Esophagus (tissue), 2 donors: Measurements from ENCODE around the gene PNP. TPM values are rescaled to one million over a fixed set of nuclear protein-coding genes. Genes with fewer than 3 reads are reported as not detected.

Experiments used
- H3K27ac ChIP-seq, 2 donors: one replicate each; pipeline ENCODE4 v1.5.1; 2013; ENCODE audit warnings: low read depth in 2 of 2, mild to moderate bottlenecking in 2 of 2, inconsistent platforms in 1 of 2, low read length in 1 of 2, moderate library complexity in 1 of 2
- H3K27me3 ChIP-seq, 2 donors: one replicate each; pipeline ENCODE4 v1.6.1; 2013; ENCODE audit warnings: low read length in 2 of 2, control low read depth in 1 of 2, mild to moderate bottlenecking in 1 of 2; ENCODE audit not compliant: insufficient read depth in 2 of 2, control insufficient read depth in 1 of 2
- H3K36me3 ChIP-seq, 2 donors: one replicate each; pipeline ENCODE4 v1.6.1; 2013; ENCODE audit warnings: low read length in 1 of 2; ENCODE audit not compliant: control insufficient read depth in 2 of 2, insufficient read depth in 2 of 2
- H3K4me1 ChIP-seq, 2 donors: one replicate each; pipeline ENCODE4 v1.6.1; 2013; ENCODE audit warnings: low read length in 1 of 2; ENCODE audit not compliant: control insufficient read depth in 2 of 2, insufficient read depth in 2 of 2
- H3K4me3 ChIP-seq, 2 donors: one replicate each; pipeline ENCODE4 v1.5.1; 2013; ENCODE audit warnings: low read length in 2 of 2, mild to moderate bottlenecking in 2 of 2, low read depth in 1 of 2, moderate library complexity in 1 of 2
- H3K9me3 ChIP-seq, 2 donors: one replicate each; pipeline ENCODE4 v1.6.1; 2013; ENCODE audit warnings: mild to moderate bottlenecking in 2 of 2, low read depth in 1 of 2, low read length in 1 of 2, moderate library complexity in 1 of 2; ENCODE audit not compliant: control insufficient read depth in 2 of 2, insufficient read depth in 1 of 2
- WGBS, 2 donors: extraction: QIAGEN DNeasy Blood & Tissue Kit; methylation state at CpG; one replicate each; pipeline ENCODE4 v1.1.7; 2013; 5-methylcytosine and 5-hydroxymethylcytosine counted together
- polyA plus RNA-seq, 2 donors: library from polyadenylated mRNA; stranded (reverse); fragments of 200-250 nt; gene quantifications; one replicate each; pipeline ENCODE4 v1.2.3, GENCODE V29; 2013
- donor health status: healthy with polysubstance abuse.
- donor health status: Bipolar disorder and iron deficiency.

The PNP gene
- polyA plus RNA-seq, 2 donors: 40.6 to 121 TPM

DNA sequence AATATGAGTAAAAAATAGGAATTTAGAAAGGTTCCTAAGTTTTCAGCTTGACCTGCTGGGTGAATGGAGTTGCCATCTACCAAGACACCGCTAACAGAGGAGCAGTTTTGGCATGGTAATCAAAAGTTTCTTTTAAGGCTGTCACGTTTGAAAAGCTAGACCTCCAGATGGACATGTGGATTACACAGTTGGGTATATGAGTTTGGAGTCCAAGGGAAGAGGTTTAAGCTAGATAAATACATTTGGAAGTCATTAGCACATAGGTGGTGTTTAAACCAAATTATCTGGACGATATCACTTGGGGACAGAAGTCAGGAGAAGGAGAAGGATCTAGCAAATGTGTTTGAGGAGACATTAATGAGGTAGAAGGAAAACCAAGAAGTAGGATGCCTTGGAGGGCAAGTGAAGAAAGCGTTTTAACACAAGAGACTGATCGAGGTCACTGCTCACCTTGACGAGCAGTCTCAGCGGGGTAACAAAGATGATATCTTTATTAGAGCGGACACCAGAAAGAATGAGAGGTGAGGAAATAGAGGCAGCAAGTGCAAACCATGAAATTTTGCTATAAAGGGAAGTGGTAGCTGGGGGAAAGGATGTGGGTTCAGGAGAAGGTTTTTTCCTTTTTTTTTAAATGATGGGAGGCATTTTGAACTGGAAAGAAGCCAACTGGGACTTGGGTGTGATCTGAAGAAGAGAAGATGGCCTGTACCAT is 17.6 kb downstream of the PNP start:
- WGBS, 2 donors: 82 to 83% methylated on average over 8 of the region's 8 CpGs
- H3K36me3 ChIP-seq: no peaks in the 10 kb centered on the region
- no peak overlapping the region for H3K27ac ChIP-seq

DNA sequence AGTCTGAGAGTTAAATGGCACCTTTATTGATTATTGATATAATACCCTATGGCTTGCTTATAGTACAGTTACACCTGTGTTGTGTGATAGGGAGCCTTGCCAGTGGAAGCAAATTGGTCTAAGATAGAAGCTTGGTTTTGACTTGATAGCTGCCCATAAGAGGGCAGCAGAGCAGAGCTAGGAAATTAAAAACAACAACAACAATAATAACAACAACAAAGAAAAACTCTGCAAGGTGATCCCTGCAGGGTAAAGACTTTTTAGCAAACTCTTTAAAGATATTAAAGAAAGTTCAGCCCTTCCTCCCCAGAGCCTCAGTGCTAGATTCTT is 18.2 kb downstream of the PNP start:
- no peak overlapping the region for H3K4me3 ChIP-seq
- H3K27ac ChIP-seq: no peak overlapping the region
- peaks cover 0 to 6% of the 10 kb centered on the region in 2 donors for H3K4me1 ChIP-seq
- H3K27me3 ChIP-seq: no peaks in the 10 kb centered on the region
- H3K36me3 ChIP-seq: no peaks in the 10 kb centered on the region
- no peaks in the 10 kb centered on the region for H3K9me3 ChIP-seq

More for the DNA sequence above, 17.6 kb downstream of the PNP start:
- Histone ChIP-seq H3K4me3 (no peak overlapping the region), H3K4me1 (peaks cover 0 to 6% of the 10 kb centered on the region in 2 donors), H3K9me3 (no peaks in the 10 kb centered on the region), H3K27me3 (no peaks in the 10 kb centered on the region)

DNA sequence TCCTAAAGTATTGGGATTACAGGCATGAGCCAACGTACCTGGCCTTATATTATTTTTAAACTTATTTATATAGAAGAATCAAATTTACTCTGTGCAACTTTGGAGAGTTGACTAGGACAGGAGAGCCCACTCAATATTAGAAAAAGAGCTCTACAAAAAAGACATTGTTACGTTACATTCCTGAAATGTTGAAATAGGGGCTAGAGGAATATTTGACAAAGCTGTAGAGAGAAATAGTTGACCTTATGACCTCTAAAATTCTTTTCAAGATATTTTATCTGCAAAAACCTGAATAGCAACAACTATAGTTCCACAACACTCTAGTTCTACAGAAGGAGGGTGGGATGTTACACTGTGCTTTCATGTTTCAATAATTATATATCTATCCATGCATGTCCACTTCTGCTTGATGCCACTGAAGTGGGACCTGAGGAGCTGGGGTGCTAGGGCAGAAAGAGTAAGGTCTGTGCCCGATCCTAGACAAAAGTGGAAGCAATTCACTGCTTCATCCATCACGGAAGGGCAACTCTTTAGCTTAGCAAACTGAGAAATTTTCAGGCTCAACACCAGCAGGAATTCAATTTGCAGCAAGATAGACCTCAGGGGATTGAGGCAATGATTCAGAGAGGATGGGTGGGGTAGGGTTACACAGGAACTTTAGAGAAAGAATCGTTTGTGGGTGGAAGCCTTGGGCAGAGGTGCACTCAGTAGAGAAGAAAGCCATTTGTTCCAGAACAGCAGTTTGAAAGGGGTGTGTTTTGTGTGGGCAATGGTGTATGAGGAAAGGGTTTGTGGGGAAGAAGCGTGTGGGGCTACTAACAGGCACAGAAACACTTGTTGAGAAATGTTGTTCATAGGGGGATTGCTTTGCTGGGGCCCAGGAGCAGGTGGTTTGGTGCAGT is 20.1 kb downstream of the PNP start:
- H3K27ac ChIP-seq: peak overlapping the region; percentile 52 to 79
- no peaks in the 10 kb centered on the region for H3K36me3 ChIP-seq
- 47 to 54% methylated on average over 6 of the region's 6 CpGs for WGBS, 2 donors
- no peak overlapping the region for H3K4me3 ChIP-seq
- no peaks in the 10 kb centered on the region for H3K27me3 ChIP-seq
- H3K9me3 ChIP-seq: no peaks in the 10 kb centered on the region
- peaks cover 0 to 6% of the 10 kb centered on the region in 2 donors for H3K4me1 ChIP-seq

DNA sequence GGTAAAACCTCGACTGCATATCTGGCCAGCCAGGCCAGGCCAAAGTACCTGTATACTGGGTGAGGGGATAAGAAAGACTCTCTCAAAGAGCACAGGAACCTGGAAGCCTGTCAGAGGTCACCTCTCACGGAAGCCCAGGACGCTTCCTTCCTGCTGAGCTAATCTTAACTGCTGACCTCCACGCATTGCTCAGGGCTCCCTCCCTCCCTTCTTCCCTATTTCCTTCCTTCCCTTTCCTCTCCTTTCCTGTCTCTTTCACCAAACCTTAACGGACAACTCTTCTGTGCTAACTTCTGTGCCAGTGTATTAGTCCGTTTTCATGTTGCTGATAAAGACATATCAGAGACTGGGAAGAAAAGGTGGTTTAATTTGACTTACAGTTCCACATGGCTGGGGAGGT is 21.4 kb downstream of the PNP start:
- Histone ChIP-seq H3K4me1 (peaks cover 0 to 6% of the 10 kb centered on the region in 2 donors), H3K9me3 (no peaks in the 10 kb centered on the region), H3K27me3 (no peaks in the 10 kb centered on the region), H3K4me3 (no peak overlapping the region), H3K36me3 (no peaks in the 10 kb centered on the region), H3K27ac (peak overlapping the region in 1 of 2 donors; percentile 17)
- WGBS, 2 donors: 57 to 61% methylated on average over 6 of the region's 6 CpGs

DNA sequence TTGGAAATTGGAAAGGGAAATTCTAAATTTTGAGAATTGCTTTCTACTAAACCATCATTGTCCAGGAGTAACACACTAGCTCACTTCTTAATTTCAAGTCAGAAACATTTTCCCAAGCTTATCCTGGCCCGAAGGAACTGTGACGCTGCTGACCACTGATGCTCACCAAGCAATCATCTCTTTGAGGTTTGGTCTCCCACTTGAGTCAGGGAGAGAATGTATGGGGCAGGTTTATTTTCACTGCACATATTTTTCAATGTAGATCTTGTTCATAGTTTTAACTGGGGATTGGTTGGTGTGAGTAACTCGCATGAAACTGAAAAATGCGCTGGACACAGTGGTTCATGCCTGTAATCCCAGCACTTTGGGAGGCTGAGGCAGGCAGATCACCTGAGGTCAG is 23.3 kb downstream of the PNP start:
- no peak overlapping the region for H3K4me3 ChIP-seq
- H3K4me1 ChIP-seq: peaks cover 0 to 6% of the 10 kb centered on the region in 2 donors
- no peaks in the 10 kb centered on the region for H3K27me3 ChIP-seq
- H3K27ac ChIP-seq: peak overlapping the region in 1 of 2 donors; percentile 55
- H3K36me3 ChIP-seq: no peaks in the 10 kb centered on the region
- WGBS, 2 donors: 95 to 96% methylated on average over 4 of the region's 4 CpGs
- H3K9me3 ChIP-seq: no peaks in the 10 kb centered on the region

DNA sequence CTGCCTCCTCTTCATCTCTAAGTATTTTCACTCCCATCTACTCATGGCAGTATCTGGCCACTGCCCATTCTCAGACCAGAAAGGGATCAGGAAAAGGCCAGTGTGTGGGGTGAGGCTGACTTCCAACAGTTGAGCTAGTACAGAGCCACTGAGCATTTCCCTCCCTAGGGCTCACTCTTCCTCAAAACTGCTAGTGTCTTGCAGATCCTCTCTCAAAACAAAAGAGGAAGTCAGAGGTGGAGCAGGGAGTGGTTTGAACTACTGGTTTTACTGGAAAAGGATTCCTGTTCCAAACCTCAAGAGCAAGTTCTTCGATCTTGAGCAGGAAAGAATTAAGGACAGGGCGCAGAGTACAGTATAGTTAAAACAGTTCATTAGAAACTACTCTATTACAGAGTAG is 24.4 kb downstream of the PNP start:
- Histone ChIP-seq H3K36me3 (no peaks in the 10 kb centered on the region), H3K27ac (peak overlapping the region; percentile 87 to 90), H3K4me1 (peaks cover 0 to 6% of the 10 kb centered on the region in 2 donors), H3K4me3 (no peak overlapping the region), H3K27me3 (no peaks in the 10 kb centered on the region), H3K9me3 (no peaks in the 10 kb centered on the region)
- WGBS, 2 donors: 41 to 53% methylated on average over 2 of the region's 2 CpGs

DNA sequence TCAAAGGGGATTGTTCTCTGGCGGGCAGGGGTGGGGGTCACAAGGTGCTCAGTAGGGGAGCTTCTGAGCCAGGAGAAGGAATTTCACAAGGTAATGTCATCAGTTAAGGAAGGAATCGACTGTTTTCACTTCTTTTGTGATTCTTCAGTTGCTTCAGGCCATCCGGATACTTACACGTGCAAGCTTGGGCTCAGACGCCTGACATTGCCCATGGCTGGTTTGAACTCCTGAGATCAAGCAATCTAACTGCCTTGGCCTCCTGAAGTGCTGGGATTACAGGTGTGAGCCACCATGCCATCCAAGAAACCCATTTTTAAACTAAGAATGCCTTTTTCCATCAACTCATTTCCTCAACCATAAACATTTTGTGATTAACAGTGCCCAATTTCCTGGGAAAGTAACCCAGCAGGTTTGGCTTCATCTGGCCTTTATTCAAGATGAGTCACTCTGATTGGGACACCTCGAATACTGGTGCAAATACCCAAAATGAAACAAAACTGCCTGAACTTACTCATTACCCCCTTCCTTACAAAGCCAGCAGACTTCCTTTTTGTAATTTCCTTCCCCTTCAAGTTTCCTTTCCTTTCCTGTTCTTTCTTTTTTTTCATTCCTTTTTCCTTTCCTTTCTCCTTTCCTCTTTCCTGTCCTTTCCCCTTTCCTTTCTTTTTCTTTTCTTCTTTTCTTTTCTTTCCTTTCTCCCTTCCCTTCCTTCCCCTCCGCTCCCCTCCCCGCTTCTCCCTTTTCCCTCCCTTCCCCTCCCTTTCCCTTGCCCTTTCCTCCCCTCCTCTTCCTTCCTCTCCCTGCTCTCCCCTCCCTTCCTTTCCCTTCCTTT is 25.9 kb downstream of the PNP start:
- no peaks in the 10 kb centered on the region for H3K36me3 ChIP-seq
- H3K4me3 ChIP-seq: no peak overlapping the region
- H3K4me1 ChIP-seq: no peaks in the 10 kb centered on the region
- 64 to 73% methylated on average over 8 of the region's 8 CpGs for WGBS, 2 donors
- peak overlapping the region; percentile 74 to 86 for H3K27ac ChIP-seq
- no peaks in the 10 kb centered on the region for H3K27me3 ChIP-seq
- H3K9me3 ChIP-seq: no peaks in the 10 kb centered on the region

DNA sequence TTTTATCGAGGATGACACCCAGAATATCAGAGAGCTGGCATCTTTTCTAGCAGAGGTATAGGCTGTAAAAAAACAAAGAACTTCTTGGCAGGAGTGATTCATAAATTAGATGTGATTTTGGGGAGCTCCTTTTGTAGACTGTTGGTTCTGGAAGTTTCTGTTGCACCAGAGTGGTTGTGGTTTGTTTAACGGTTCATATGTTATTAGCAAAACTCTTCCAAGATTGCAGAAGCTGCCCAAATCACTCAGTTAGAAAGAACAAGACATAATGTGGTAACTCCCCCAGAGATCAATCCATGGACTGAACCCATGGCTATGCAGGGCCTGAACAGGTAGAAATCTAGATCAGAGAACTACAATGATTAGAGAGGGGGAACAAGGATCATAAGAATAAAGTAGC is 29.4 kb downstream of the PNP start:
- WGBS, 2 donors: 68 to 71% methylated on average over 2 of the region's 2 CpGs

DNA sequence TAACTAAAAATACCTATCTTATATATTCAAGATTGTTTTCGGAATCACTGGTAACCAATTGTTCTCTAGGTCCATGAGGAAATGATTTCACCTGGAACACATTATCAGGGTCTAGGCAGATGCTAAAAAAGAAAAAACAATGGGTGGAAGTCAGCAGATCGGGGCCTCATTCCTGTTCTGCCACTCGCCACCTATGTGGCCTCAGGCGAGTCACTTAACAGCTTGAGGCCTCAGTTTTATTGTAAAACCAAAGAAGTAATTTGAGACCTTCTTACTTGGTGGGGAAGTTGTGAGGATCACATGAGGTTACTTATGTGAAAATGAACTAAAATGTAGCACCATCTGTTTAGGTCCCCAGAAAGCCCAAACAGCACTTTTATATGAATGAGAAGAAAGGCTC is 29.9 kb downstream of the PNP start:
- Histone ChIP-seq H3K4me1 (no peaks in the 10 kb centered on the region), H3K27me3 (no peaks in the 10 kb centered on the region), H3K27ac (no peak overlapping the region), H3K9me3 (no peaks in the 10 kb centered on the region), H3K36me3 (no peaks in the 10 kb centered on the region), H3K4me3 (no peak overlapping the region)
- WGBS, 2 donors: 60 to 64% methylated on average over 4 of the region's 4 CpGs

More for the DNA sequence above, 29.4 kb downstream of the PNP start:
- Histone ChIP-seq H3K4me1 (no peaks in the 10 kb centered on the region), H3K4me3 (no peak overlapping the region), H3K9me3 (no peaks in the 10 kb centered on the region), H3K36me3 (no peaks in the 10 kb centered on the region), H3K27ac (no peak overlapping the region), H3K27me3 (no peaks in the 10 kb centered on the region)
